Fibroblast of mammary gland (primary cell): Measurements from ENCODE around the gene CNTN5.

Source experiments
- DNase-seq: peaks from one replicate; pipeline ENCODE4 v3.0.0-alpha.2; 2010; ENCODE audit warnings: low read depth
- H3K4me3 ChIP-seq: 2 replicates; pipeline ENCODE4 v1.5.1; 2011; ENCODE audit warnings: low read depth, mild to moderate bottlenecking, low read length, moderate library complexity; ENCODE audit not compliant: control insufficient read depth
- CTCF ChIP-seq: conservative IDR thresholded peaks from 2 replicates; pipeline ENCODE4 v1.5.1; 2011; ENCODE audit warnings: low read depth, low read length, inconsistent platforms; ENCODE audit not compliant: control insufficient read depth, insufficient read depth

The CNTN5 gene

GRCh38 chr11:100297516-100297915 lies 1276.8 kb downstream of the CNTN5 start:
- no peak overlapping the region for H3K4me3 ChIP-seq
- DNase-seq: no peak
- no peak for TF ChIP-seq CTCF

- no peak for DNase-seq
- TF ChIP-seq CTCF: no peak
Measured at GRCh38 chr11:100302824-100303223, 1282.1 kb downstream of the CNTN5 start.

GRCh38 chr11:100303897-100304296 lies 1283.1 kb downstream of the CNTN5 start:
- H3K4me3 ChIP-seq: no peak overlapping the region
- TF ChIP-seq CTCF: no peak
- no peak for DNase-seq

More at GRCh38 chr11:100302824-100303223, 1282.1 kb downstream of the CNTN5 start:
- no peak overlapping the region for H3K4me3 ChIP-seq

- TF ChIP-seq CTCF: no peak
- no peak overlapping the region for H3K4me3 ChIP-seq
- no peak for DNase-seq
Measured at GRCh38 chr11:100308202-100308601, 1287.5 kb downstream of the CNTN5 start.

GRCh38 chr11:100315946-100316345 lies 1295.2 kb downstream of the CNTN5 start:
- DNase-seq: no peak
- TF ChIP-seq CTCF: no peak
- H3K4me3 ChIP-seq: no peak overlapping the region

GRCh38 chr11:100316952-100317351 lies 1296.2 kb downstream of the CNTN5 start:
- TF ChIP-seq CTCF: no peak
- H3K4me3 ChIP-seq: no peak overlapping the region
- no peak for DNase-seq

GRCh38 chr11:100319691-100320090 lies 1298.9 kb downstream of the CNTN5 start:
- no peak for DNase-seq
- no peak overlapping the region for H3K4me3 ChIP-seq
- no peak for TF ChIP-seq CTCF
